ENCODE data around the gene TWIST1.

DNA sequence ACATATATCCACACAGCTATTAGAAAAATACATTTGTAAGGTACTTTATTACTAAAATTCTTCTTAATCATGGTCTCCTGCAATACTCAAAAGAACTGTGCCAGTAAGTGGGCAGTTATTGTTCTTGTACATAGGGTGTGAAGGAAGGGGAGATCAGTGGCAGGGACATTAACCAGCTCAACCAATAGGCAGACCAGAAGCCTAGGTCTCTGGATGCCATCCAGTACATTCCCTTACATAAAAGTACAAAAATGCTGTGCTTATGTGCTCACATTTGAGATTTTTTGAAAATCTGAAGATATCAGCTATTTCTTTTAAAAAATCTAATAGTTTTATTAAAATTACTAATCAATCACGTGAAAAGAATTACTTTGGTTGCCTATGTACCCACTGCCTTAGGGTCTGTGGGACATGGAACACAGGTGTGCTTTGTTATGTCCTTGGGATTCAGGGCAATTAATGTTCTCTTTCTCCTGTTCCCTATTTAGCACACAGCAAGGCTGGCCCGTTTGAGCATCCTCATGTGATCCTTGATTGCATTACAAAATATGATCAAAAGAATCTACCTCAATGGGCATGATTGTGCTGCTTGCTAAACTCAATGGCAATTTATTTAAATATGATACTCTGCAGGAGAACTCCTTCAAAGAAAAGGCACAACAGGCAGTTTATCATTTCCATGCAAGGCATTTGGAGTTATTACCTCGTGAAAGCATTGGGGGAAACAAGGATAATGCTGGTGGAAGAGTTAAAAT is 22.7 kb downstream of the TWIST1 start:
- TF ChIP-seq, protein P1, sequence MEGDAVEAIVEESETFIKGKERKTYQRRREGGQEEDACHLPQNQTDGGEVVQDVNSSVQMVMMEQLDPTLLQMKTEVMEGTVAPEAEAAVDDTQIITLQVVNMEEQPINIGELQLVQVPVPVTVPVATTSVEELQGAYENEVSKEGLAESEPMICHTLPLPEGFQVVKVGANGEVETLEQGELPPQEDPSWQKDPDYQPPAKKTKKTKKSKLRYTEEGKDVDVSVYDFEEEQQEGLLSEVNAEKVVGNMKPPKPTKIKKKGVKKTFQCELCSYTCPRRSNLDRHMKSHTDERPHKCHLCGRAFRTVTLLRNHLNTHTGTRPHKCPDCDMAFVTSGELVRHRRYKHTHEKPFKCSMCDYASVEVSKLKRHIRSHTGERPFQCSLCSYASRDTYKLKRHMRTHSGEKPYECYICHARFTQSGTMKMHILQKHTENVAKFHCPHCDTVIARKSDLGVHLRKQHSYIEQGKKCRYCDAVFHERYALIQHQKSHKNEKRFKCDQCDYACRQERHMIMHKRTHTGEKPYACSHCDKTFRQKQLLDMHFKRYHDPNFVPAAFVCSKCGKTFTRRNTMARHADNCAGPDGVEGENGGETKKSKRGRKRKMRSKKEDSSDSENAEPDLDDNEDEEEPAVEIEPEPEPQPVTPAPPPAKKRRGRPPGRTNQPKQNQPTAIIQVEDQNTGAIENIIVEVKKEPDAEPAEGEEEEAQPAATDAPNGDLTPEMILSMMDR (IDR thresholded peaks at IDR 0.05; ENCODE audit: borderline replicate concordance, extremely low read depth, low read length, poor library complexity, severe bottlenecking) = no peak
- no peak for TF ChIP-seq EZH2 (IDR thresholded peaks at IDR 0.05; ENCODE audit: borderline replicate concordance, low read depth, low read length, severe bottlenecking)
